HS-5 (cell line): Measurements from ENCODE around the gene KCND3.
"Not testable (repeated sequence)": the region's sequence is repeated elsewhere in the genome, so short reads cannot be mapped to it uniquely, and the experiment has no call there.

Experiments
- DNase-seq: peaks from one replicate; pipeline ENCODE4 v3.0.0-alpha.2; 2012; ENCODE audit warnings: low read depth

KCND3 gene

DNA sequence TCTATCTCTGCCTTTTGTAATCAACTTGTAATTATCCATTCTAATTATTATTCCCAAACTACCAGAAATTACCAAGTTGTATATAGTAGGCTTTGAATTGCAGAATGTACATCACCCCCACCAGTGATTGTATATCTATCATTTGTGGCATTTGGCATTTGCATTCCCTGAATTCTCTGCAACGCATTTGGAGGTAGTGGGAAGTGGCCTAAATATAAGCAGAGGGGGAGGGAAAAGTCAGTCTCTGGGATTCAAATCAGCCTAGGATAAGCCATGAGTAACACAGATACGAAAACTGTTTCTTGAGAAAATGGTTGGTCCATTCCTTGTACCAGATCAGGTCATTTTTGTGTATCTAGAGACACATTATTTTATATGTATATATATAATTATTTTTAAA lies 213.1 kb downstream of the KCND3 start:
- no peak for DNase-seq

DNA sequence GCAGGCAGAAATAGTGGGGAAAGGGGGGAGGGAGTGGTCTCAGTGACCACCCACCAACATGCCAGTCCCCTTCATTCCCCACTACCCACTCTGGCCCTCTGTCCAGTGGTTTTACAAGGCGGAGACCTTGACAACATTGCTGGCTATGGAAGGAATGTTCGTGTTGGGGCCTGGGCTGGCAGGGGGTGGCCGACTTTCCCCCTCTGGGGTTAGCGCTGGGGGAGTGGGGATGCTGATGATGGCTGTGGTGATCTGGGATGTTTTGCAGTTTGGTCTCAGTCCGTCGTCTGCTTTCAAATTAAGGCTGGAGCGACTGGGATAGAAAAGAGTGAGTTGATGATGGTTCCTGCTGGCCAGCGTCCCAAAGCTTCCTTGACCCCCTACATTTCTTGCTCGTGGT lies 213.5 kb downstream of the KCND3 start:
- no peak for DNase-seq

- no peak for DNase-seq
Measured at GRCh38 chr1:111770916-111771315, 218.6 kb downstream of the KCND3 start.

DNA sequence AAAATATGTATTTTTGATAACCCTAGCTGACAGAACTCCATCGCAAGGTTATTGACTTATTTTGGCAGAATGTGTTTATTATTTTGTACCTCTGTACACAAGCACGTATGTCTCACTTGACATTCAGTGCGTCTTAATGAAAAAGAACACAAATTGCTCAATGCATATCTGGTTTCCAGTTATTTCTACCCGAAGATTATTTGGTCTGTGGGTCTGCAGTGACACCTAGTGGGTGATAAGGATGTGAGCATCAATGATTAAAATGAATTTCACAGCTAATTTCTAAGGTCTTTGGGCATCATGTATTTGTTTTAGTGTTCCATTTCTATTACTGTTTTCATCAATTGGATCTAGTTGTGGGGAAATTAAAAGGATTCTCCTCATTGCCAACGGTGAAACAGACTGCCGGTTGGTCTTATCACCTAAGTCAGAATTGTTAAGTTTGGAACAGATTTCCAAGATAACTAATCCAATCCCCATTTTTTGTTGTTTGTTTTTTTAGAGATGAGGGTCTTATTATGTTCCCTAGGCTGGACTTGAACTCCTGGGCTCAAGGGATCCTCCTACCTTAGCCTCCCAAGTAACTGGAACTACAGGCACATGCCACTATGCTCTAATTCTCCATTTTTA lies 219.8 kb downstream of the KCND3 start:
- peak; percentile 53 for DNase-seq

GRCh38 chr1:111768625-111769024 lies 220.8 kb downstream of the KCND3 start:
- DNase-seq, result no peak

DNA sequence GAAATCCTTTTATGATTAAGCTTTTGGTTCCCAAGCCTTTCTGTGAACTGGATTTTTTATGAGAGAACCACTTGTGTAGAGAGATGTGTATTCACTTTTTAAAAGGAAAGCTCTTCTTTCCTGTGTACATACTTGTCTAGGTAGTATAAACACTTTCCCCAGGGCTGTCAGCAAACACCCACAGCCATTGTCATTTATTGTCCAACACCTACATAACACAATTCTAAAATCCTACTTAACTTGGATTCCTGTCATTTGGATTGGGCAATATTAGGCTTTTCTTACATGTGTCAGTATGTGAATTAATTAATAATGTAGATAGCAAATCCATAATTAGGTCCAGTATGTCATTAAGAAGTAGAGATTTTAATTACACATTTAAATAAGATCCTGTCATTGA lies 221.4 kb downstream of the KCND3 start:
- DNase-seq, result no peak

DNA sequence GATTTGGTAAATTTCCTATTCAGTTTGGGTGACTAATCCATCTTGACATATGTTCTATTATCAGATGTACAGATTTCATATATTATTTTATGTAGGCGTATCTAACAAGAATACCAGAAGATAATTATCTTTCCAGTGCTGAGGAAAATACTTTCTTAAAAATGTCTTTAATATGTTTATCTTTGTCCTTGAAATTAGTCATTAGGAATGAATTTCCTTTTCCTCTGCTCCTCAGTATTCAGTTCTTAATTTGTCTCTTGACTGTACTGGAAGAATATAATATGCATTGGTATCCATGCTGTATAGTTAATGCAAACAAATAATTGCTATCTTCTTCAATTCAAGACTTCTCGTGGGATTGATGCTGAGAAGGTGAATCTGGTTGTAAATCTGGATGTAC lies 227.1 kb downstream of the KCND3 start:
- no peak for DNase-seq

DNA sequence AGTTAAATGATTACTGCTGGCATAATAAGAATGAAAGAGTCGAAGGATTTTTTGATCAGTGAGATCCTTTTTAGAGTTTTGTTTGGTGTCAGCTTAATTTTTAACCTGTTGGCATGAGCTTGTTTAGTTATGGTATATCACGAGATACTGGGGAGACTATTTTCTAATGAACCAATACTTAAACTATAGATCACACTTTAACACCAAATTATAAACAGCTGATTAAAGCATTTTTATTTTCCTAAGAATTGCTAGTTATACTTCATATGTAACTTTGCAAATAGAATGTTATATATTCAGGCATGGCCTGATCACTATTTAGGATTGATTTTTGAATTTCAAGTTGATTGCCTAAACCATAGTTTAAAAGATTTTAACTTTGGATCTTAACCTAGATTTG lies 227.8 kb downstream of the KCND3 start:
- no peak for DNase-seq

DNA sequence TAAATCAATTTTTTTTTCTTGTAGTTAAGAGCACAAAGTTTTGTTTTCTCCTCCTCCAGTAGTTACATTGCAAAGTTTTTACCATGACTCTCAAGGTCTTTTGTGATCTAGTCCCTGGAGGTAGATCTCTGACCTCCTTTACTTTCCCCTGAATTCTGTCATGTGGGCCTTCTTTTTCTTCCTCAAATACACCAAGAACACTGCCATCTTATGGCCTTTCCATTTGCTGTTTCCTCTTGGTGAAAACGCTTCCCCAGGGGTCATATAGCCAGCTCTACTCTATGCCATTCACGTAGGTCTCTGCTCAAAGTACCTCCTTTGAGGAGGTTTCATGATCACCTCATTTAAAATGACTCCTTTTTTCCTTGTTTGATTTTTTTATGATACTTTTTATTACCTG lies 231.1 kb downstream of the KCND3 start:
- no peak for DNase-seq

DNA sequence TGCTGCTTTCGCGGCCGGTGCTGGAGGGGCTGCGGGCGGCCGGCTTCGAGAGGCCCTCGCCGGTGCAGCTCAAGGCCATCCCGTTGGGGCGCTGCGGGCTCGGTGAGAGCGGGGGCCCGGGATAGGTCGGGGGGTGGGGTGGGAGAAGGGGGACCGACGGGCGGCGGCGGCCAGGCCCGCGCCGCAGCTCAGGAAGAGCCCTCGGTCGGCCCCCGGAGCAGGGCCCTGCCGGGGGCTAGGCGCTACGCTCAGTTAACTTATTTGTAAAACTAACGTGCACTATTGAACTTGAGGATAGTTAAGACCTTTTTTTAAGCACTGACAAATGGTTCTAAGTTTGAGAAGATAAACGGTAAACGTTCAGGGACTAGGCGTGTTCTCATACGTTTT lies 233.3 kb downstream of the KCND3 start:
- no peak for DNase-seq

- peak; percentile 93 for DNase-seq
Measured at GRCh38 chr1:111755331-111756123, 233.9 kb downstream of the KCND3 start, which contains the start of gene DDX20. TSS of gene DDX20 (plus strand) at chr1:111755901. CDS start at chr1:111755925, 24 bp downstream.

GRCh38 chr1:111754984-111755330 lies 234.5 kb downstream of the KCND3 start:
- no peak for DNase-seq

DNA sequence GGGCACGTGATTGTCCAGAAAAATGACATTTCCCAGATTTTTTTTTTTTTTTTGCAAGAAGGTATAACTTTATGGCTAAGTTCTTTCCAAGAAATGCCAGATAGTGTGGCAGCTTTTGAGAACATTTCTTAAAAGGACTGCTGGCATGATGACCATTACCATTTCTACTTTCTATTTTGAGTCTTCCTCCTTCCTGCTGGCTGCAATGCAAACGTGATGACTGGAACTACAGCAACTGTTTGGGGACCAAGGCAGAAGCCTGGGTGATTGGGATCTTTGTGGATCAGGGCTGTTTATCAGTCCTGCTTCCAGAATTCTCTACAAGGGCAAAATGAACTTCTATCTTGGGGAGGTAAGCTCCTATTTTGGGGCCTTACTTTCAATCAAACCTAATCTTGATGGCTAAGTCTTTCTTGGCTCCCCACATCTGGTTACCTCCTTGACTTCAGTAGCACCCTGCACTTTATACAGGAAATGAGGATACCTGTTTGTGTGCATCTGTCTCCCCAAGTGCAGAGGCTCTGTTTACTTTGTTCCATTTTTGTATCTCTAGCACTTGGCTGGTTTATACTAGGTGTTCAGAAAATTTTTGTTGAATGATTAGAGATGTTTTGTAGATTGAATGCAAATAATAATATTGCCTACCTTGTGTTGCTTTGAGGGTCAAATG lies 237.4 kb downstream of the KCND3 start:
- no peak for DNase-seq

- no peak for DNase-seq
Measured at GRCh38 chr1:111750856-111751255, 238.6 kb downstream of the KCND3 start.

- no peak for DNase-seq
Measured at GRCh38 chr1:111749628-111750027, 239.8 kb downstream of the KCND3 start.

DNA sequence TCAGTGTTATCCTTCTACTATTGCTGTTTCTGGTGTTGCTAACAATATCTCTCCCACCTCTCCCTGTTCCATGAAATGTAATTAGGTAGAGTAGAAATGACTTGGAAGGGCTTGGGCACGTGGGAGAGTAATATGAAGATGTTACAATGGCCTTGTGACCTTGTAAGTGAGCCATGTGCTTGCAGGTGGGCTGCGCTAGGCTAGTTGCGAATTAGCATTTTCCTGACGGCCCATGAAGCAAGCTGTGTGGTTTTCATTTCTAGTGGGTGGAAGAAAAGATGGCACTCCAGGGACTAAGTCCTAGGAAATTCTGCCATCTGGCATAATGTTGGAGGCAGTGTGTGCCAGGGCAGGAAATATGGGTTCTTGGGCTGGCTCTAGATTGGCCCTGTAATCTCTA lies 241.5 kb downstream of the KCND3 start:
- no peak for DNase-seq

DNA sequence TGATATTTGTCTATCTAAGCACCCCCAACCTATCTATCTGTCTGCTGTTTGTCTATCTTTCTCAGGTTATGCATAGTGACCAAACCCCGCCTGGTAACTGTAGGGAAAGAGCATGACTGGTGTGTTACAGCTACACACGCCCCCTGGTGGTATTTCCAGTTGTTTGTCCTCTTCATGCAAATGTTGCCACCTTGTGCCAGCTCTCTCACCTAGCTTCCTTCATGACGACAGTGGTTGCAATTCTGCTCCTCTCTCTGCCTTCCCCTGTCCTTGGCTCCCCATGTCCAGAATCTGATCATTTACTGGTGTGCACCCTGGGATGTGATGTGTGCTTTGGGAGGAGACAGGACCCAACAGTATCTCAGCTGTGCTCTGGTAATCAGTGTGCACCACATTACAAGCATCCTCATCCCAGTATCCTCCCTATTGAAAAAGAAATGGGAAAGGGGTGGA lies 242.2 kb downstream of the KCND3 start:
- DNase-seq, result no peak

GRCh38 chr1:111746614-111746999 lies 242.9 kb downstream of the KCND3 start:
- DNase-seq, result no peak

GRCh38 chr1:111745675-111746613 lies 243.5 kb downstream of the KCND3 start:
- DNase-seq, result no peak

- peak; percentile 87 for DNase-seq
Measured at GRCh38 chr1:111743679-111744101, 245.8 kb downstream of the KCND3 start.

DNA sequence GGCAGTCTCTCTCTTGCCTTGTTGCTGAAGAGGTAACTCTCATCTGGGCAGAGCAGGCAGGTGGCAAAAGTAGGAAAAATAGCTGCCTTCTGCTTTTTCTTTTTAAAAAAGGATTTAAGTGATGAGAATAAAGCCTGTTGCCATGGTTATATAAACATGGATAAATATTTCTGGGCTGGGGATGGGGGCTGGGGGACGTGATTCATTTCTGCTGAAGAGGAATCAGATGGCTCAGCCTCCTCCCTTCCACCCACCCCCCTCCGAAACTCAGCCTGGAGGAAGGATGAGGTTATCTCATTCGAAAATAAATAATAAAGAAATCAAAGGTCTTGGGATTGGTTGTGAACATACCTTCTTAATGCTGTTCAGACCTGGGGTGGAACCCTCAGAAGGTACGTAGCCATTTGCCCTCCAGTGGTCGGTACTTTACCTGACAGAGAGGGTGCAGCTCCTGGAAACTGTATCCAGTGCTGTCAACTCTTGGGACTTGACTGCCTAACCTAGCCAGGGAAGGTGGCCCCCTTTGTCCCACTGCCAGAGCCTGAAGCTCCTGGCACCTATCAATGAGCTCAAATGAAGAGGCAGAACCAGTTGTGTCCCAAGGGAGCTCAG lies 246.4 kb downstream of the KCND3 start:
- no peak for DNase-seq

DNA sequence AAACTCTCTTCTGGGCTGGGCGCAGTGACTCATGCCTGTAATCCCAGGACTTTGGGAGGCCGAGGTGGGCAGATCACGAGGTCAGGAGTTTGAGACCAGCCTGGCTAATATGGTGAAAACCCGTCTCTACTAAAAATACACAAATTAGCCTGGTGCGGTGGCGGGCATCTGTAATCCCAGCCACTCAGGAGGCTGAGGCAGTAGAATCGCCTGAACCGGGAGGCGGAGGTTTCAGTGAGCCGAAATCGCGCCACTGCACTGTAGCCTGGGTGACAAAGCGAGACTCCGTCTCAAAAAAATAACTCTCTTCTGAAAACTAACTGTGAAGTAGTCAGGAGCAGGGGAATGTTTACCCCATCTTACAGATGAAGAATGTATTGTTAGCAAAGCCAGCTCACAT lies 247.2 kb downstream of the KCND3 start:
- not testable (repeated sequence) for DNase-seq
